Skin epidermis (tissue), 12 donors: ENCODE measurements around the gene SPIN2A.
"Not testable (repeated sequence)": the region's sequence is repeated elsewhere in the genome, so short reads cannot be mapped to it uniquely, and the experiment has no call there.

Source experiments
- H3K27ac ChIP-seq, 21 experiments: fragments of 200-600 bp; sonication (generic) in 11 of 21; one replicate each; pipeline ENCODE4 v1.5.0; 2020; ENCODE audit warnings: mild to moderate bottlenecking in 3 of 21, inconsistent platforms in 2 of 21, moderate library complexity in 2 of 21
- H3K4me3 ChIP-seq, 7 experiments: fragments of 200-600 bp; sonication (generic) in 2 of 7; one replicate each; pipeline ENCODE4 v1.5.0; 2020; ENCODE audit warnings: inconsistent platforms in 2 of 7, mild to moderate bottlenecking in 2 of 7, moderate library complexity in 1 of 7

The SPIN2A gene

DNA sequence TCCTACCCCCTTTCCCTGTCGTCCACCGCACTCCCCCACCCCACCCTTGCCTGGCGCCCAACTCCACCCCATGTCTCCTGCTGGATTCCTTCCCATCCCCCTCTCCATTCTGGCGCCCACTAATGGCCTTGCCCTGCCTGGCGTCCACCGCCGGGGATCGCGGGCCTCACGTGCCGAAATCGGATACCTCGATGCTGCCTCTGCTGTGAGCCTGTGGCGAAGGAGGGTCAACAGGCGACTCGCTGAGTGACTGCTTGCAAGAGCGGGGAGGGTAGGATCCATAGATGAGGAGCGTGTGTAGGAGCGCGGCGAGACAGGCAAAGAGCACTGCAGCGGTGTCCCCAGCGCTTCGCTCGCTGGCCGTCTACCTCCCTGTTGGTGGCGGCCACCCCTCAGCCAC, at the start of gene SPIN2A:
Gene SPIN2A, minus strand, starts transcription at position 325 of the 400 bp plus-strand sequence. CDS start 800 bp downstream, outside the sequence.
- H3K4me3 ChIP-seq = peak within 1 kb of the TSS in 3 of 7 experiments; percentile 2 to 34 (median 16)
- H3K27ac ChIP-seq = not testable (repeated sequence)

DNA sequence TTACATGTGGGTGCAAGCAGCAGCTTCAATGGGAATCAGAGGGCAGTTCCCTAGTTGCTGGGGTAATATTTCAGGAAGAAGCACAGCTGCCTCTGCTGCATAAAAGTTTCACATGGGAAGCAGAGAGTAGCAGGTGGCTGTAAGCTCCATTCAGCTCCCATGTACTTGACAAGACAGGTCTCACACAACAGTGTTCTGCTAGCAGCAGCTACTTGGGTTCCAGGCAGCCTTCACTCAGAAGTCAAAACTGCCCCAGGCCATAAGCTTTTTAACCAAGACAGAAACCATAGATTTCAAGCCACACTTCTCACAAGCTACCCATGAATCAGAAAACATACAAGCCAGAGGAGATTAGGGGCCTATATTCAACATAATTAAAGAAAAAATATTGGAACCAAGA, 41.4 kb upstream of the SPIN2A start:
- no peak overlapping the region for H3K4me3 ChIP-seq
- H3K27ac ChIP-seq = no peak overlapping the region

DNA sequence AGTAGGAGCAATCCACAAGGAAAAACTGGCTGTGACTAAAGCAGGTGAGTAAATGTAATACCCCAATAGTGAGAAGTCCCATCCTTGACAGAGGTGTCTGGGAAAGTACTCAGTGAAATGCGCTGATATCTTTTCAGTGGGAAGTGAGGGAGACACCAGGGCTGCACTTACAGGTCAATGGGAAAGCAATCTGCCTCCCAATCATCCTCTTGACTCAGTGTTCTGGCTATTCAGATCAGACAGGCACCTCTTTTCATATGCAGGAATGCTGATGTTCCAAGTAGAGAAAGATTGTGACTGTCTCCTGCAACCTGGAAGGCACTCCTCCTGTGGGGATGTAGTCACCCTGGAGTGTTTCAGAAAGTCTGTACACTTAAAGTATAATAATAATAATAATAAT, 39.9 kb upstream of the SPIN2A start:
- Histone ChIP-seq H3K27ac (no peak overlapping the region), H3K4me3 (no peak overlapping the region)

DNA sequence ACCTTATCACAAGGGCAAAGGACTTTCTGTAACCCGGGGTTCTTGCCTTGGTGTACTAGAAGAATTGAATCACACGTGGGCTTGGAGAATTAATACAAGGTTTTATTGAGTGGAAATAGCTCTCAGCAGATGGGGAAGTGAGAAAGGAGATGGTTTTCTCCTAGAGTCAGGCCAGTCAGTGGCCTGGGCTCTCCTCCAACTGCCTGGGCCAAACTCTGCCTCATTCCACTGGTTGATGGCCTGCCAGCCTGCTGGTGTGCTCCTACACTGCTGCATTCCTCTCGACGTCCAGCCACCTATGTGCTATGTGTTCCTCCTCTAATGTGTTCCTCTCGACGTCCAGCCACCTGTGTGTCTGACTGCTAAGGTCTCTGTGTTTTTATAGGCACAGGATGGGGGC, 35.3 kb upstream of the SPIN2A start:
- Histone ChIP-seq H3K4me3 (no peak overlapping the region), H3K27ac (no peak overlapping the region)

DNA sequence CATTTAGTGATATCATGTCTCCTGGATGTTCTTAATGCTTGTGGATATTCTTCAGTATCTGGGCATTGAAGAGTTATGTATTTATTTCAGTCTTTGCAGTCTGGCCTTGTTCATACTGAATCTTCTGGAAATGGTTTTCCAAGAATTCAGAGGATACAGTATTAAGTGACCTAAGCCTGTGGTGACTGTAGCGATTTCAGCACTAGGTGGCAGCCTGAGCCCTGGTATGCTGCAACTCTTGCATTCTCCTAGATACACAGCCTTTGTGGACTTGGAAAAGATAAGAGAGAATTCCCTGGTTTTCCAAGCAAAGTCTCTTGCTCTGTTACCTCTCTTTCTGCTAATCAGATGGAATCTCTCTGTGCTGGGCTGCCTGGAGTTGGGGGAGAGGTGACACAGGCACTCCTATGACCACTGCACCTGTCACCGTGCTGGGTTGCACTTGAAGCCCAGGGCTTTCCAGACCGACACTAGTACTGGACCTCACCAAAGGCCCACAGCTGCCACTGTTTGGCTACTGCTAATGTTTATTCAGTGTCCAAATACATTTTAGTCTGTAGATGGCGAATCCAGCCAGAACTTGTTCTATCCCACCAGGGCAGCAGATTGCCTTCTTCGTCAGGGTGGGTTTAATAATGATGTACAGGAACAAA, 19.3 kb upstream of the SPIN2A start:
- H3K27ac ChIP-seq = no peak overlapping the region

DNA sequence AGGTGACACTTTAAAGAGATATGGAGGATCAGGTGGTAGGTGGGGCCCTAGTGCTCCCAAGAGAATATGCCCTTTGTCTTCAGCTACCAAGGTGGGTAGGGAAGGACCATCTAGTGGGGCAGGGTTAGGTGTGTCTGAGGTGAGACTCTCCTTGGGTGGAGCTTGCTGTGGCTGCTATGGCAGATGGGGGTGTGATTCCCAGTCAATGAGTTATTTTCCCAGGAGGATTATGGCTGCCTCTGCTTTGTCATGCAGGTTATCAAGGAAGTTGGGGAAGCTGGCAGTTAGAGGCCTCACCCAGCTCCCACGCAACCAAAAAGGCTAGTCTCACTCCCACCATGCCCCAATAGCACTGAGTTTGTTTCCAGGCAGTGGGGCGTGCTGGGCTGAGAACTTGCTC, 18.0 kb upstream of the SPIN2A start:
- no peak overlapping the region for H3K27ac ChIP-seq
- H3K4me3 ChIP-seq = no peak overlapping the region

More for the DNA sequence above, 19.3 kb upstream of the SPIN2A start:
- no peak overlapping the region for H3K4me3 ChIP-seq

DNA sequence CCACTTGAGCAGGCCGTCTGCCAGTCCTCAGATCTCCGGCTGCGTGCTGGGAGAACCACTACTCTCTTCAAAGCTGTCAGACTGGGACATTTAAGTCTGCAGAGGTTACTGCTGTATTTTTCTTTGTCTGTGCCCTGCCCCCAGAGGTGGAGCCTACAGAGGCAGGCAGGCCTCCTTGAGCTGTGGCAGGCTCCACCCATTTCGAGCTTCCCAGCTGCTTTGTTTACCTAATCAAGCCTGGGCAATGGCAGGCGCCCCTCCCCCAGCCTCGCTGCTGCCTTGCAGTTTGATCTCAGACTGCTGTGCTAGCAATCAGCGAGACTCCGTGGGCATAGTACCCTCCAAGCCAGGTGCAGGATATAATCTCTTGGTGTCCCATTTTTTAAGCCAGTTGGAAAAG, 15.0 kb upstream of the SPIN2A start:
- H3K27ac ChIP-seq, H3K4me3 ChIP-seq: not testable (repeated sequence)

DNA sequence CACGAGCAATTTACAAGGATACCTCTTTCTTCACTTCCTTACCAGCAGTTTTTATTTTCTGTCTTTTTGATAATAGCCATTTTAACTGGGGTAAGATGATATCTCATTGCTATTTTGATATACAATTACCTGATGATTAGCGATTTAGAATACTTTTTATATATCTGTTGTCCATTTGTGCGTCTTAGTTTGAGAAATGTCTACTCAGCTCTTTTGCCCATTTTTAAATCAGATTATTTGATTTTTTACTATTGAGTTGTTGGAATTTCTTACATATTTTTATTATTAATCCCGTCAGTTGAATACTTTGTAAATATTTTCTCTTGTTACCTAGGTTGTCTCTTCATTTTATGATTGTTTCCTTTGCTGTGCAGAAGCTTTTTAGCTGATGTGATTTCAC, 1.5 kb upstream of the SPIN2A start:
- no peak overlapping the region for H3K4me3 ChIP-seq

DNA sequence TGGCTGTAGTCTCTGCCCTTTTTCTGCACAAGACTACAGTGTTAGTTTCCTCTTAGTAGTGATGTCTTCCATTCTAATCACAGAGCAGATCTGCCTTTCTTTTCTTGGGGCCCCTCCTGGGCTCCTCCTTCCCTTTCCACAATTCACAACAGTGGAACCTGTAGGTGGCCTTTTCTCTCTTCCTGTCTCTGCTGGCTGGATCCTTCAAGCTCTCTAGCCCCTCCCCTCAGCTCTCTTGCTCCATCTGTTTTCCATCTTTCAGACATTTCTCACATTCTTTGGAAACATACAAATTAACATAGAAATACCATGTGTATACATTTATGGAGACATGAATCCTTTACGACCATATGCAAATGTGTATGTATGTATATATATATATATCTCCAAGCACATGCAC, 304 bp upstream of the SPIN2A start:
- Histone ChIP-seq H3K4me3 (peak overlapping the region in 3 of 7 experiments; percentile 2 to 34 (median 16)), H3K27ac (no peak overlapping the region)

More for the DNA sequence above, 1.5 kb upstream of the SPIN2A start:
- H3K27ac ChIP-seq = no peak overlapping the region

DNA sequence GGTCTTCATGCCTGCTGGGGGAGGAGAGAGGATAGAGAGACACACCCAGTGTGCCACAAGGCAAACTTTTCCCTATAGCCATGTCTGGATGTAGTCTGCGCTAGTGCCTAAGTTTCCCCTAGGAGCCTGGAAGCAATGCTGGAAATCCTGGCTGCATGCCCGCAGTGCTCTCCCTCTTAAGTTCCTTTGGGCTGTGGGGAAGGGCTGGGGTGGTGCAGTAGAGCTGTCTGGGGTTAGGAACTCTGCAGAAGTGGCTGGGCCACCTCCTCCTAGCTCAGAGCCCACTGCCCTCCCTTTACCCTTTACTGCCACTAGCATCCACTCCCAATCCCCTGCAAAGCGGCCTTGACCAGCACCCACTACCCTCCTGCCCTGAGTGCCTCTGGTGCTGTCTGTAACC, 608 bp downstream of the SPIN2A start:
- not testable (repeated sequence) for H3K27ac ChIP-seq
- peak overlapping the region in 1 of 7 experiments; percentile 34 for H3K4me3 ChIP-seq

DNA sequence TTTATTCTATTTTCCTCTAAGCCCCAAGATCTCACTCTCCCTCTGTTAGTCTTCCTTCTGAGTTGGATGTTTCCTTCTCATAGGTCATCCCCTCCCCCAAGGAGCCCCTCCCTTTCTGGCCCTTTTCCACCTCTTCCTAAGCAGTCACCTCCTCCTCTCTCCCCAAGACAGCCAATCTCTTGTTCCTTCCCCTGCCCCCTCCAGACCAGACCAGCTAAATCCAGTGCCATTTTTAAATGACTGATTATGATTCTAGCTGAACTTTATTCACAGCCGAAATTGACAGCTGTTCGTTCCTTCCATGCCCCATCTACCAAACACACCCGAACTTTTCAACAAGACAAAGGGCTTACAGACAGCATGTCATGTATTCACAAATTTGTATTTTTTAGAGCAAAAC, 1.9 kb downstream of the SPIN2A start:
- Histone ChIP-seq H3K4me3 (no peak overlapping the region), H3K27ac (no peak overlapping the region)

DNA sequence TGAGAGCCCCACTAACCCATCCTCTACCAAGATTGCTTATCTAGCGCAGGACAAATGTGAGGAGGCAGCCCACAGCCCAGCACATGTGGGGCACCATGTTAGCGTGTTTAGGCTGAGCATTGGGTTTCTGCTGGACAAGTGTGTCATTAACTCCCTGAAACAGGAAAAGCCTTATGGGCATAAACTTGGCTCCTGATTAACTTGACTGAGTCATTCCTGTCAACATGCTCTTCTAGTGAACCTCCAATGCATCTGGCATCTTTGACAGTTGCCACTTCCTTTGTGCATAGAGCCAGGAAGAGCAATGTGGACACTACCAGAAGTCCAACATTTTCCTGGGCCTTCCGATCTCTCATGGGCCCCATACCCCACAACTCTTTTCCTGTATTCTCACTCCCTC, 2.5 kb downstream of the SPIN2A start:
- Histone ChIP-seq H3K4me3 (no peak overlapping the region), H3K27ac (no peak overlapping the region)

DNA sequence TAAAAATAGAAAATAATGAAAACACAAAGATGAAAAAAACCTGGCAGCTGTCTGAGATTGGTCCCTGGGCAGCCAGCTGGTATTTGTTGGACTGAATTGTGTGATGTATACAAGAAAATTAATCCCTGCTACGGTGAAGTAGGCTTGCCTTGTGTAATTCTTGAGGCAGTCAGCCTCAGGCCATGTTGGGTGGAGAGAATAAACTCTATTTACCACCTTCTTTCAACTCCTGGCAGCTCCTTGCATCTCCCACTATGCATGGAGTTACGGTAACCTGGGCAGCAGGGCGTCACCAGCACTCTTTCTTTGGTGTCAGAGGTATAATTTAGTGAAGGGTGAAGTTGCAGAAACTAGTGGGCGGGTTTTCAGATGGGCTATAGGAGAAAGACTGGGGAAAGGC, 3.5 kb downstream of the SPIN2A start:
- Histone ChIP-seq H3K4me3 (no peak overlapping the region), H3K27ac (no peak overlapping the region)

DNA sequence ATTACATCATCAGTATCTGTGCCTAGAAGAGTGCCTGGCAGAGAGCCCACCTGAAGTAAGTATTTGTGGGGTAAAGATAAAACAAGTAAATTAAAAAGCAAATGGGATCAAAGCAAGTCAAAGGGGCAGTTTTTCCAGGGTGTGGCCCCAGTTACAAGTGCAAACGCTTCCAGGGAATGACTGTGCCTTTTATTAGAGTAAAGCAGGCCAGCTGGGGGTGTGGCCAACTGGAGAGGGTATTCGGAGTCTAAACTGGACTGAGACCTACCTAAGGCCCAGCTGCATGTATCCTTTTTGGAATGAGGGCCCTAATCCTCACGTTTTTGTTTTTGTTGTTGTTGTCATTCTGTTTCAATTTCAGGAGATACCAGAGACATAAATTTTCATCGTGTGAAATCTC, 3.9 kb downstream of the SPIN2A start:
- not testable (repeated sequence) for H3K4me3 ChIP-seq, H3K27ac ChIP-seq

DNA sequence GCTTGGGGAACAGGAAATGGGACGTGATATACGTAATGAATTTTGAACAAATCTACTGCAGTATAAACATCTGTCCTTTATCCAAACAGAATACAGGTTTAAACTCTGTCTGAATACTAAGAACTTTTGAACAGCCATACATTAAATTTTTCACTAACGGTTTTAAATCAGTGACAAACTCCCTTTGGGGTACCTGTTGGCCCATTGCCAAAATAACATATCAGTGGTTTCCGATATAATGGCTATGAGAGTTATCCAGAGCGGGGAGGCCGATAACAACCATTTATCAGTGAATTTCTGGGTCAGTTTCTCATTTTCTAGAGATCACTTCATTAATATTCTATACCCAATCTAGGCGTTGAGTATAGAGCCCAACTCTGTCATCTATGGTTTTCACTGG, 5.2 kb downstream of the SPIN2A start:
- no peak overlapping the region for H3K4me3 ChIP-seq
- no peak overlapping the region for H3K27ac ChIP-seq

DNA sequence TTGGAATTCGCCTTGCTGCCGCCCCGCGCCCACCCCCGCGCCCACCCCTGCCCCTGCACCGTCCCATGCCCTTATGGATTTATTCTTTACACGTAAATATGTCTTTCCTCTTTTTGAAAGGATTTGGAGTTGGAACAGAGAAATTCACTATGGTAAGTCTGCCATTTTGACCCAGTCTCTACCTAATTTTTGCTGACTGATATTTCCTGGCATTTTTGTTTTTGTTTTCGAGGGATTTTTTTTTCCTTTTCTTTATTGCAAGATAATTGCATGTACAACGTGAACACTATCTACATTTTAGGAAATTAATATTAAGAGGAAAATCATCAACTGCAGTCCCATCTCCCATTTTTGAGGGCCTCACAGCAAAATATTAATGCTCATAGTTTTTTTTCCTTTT, 15.4 kb downstream of the SPIN2A start:
- Histone ChIP-seq H3K4me3 (peak overlapping the region; percentile 45 to 59 (median 53)), H3K27ac (peak overlapping the region in 19 of 21 experiments; percentile 66 to 80 (median 73))

DNA sequence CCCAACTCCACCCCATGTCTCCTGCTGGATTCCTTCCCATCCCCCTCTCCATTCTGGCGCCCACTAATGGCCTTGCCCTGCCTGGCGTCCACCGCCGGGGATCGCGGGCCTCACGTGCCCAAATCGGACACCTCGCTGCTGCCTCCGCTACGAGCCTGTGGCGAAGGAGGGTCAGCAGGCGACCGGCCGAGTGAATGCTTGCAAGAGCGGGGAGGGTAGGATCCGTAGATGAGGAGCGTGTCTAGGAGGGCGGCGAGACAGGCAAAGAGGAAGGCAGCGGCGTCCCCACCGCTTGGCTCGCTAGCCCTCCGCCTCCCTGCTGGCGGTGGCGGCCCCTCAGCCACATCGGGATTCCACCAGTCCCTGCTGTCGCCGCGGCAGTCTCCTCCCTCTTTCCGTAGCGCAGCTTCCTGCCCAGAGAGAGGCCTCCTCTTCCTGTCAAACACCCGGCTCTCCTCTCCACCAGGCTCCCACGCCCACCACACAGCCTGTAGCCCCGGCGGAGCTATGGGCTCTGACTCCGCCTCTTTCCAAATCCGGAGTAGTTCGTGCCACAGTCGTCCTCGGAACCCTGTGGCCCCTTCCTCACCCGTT, 15.9 kb downstream of the SPIN2A start, which contains the start of gene SPIN2B:
Gene SPIN2B, minus strand, starts transcription at position 387 of the 594 bp plus-strand sequence.
- Histone ChIP-seq H3K27ac (peak within 1 kb of the TSS in 20 of 21 experiments; percentile 56 to 80 (median 73)), H3K4me3 (peak within 1 kb of the TSS; percentile 45 to 59 (median 53))

DNA sequence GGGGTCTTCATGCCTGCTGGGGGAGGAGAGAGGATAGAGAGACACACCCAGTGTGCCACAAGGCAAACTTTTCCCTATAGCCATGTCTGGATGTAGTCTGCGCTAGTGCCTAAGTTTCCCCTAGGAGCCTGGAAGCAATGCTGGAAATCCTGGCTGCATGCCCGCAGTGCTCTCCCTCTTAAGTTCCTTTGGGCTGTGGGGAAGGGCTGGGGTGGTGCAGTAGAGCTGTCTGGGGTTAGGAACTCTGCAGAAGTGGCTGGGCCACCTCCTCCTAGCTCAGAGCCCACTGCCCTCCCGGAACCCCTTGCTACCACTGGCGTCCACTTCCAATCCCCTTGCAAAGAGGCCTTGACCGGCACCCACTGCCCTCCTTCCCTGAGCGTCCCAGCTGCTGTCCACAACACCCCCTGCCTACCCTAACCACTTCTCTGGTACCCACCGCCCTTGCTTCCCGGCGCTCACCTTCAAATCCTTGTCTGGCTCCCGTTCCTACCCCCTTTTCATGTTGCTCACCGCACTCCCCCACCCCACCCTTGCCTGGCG, 16.5 kb downstream of the SPIN2A start:
- H3K4me3 ChIP-seq = peak overlapping the region; percentile 45 to 59 (median 53)
- peak overlapping the region in 20 of 21 experiments; percentile 56 to 80 (median 73) for H3K27ac ChIP-seq

DNA sequence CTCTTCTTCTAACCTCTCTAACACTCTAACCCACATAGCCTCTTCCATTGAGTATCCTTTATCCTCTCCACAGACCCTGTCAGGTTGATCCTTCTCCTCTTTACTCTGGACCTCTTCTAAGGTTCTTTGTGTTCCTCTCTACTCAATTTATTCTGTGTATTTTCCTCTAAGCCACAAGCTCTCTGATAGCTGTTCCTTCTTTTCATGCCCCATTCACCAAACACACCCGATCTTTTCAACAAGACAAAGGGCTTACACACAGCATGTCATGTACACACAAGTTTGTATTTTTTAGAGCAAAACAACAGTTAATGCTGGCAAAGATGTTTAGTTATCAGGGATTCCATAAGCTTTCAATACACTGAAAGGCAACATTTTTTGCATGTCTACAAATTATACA, 17.8 kb downstream of the SPIN2A start:
- Histone ChIP-seq H3K4me3 (no peak overlapping the region), H3K27ac (no peak overlapping the region)

DNA sequence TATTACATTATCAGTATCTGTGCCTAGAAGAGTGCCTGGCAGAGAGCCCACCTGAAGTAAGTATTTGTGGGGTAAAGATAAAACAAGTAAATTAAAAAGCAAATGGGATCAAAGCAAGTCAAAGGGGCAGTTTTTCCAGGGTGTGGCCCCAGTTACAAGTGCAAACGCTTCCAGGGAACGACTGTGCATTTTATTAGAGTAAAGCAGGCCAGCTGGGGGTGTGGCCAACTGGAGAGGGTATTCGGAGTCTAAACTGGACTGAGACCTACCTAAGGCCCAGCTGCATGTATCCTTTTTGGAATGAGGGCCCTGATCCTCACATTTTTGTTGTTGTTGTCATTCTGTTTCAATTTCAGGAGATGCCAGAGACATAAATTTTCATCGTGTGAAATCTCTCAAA, 19.6 kb downstream of the SPIN2A start:
- H3K4me3 ChIP-seq, H3K27ac ChIP-seq: not testable (repeated sequence)

DNA sequence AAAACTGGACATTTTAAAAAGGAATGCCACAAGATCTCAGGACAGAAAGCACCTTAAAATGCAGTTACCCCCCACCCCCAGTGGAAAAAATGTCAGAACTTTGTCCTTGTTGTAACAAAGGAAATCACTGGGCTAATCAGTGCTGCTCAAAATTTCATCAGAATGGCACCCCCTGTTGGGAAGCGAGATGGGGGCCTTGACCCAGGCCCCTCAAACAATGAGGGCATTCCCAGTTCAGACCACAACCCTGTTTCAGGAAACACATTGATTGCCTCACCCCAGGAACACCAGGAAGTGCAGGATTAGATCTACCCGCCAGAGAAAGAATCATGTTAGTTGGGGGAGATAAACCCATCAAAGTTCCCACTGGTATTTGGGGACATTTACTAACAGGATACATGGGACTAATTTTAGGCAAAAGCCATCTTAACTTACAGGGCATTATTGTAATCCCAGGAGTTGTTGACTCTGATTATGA, 32.2 kb downstream of the SPIN2A start:
- Histone ChIP-seq H3K27ac (no peak overlapping the region), H3K4me3 (no peak overlapping the region)
